Stomach (tissue), 4 donors: Measurements from ENCODE around the gene RAP1A.

Experiments
- POLR2A ChIP-seq, 4 donors: fragments of 450-650 bp; IDR thresholded peaks; one replicate each; pipeline ENCODE4 v1.6.1; 2016; ENCODE audit warnings: antibody characterized with exemption in 4 of 4, control low read depth in 2 of 4, mild to moderate bottlenecking in 1 of 4, moderate library complexity in 1 of 4
- TF ChIP-seq, protein P1 (sequence below), 7 experiments: fragments of 450-650 bp in 4 of 7; fragments of 200-600 bp in 3 of 7; sonication (generic) in 3 of 7; IDR thresholded peaks; one replicate each; pipeline ENCODE4 v1.5.1; 2016 to 2019; ENCODE audit warnings: antibody characterized with exemption in 7 of 7, control low read depth in 2 of 7, mild to moderate bottlenecking in 1 of 7

DNA sequence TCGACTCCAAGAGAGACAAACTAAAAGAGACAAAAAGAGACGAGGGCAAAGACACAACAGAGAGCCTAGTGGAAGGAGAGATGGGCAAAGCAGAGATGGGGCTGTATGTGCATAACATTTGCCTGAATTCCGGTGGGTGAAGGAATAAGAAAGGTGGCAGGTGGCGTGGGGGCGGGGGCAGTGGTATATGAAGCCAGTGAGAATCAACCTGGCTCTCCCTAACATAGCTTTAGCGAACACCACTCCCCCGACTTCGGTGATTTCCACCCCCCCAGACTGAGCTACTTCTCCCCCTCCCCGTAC is 118.5 kb downstream of the RAP1A start:
- TF ChIP-seq, protein P1, sequence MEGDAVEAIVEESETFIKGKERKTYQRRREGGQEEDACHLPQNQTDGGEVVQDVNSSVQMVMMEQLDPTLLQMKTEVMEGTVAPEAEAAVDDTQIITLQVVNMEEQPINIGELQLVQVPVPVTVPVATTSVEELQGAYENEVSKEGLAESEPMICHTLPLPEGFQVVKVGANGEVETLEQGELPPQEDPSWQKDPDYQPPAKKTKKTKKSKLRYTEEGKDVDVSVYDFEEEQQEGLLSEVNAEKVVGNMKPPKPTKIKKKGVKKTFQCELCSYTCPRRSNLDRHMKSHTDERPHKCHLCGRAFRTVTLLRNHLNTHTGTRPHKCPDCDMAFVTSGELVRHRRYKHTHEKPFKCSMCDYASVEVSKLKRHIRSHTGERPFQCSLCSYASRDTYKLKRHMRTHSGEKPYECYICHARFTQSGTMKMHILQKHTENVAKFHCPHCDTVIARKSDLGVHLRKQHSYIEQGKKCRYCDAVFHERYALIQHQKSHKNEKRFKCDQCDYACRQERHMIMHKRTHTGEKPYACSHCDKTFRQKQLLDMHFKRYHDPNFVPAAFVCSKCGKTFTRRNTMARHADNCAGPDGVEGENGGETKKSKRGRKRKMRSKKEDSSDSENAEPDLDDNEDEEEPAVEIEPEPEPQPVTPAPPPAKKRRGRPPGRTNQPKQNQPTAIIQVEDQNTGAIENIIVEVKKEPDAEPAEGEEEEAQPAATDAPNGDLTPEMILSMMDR (IDR thresholded peaks at IDR 0.05) = no peak
- no peak for TF ChIP-seq POLR2A (IDR thresholded peaks at IDR 0.05)
